Stomach (tissue), 4 donors: ENCODE results near the gene AQP12B.
"Not testable (repeated sequence)": the region's sequence is repeated elsewhere in the genome, so short reads cannot be mapped to it uniquely, and the experiment has no call there.

Experiments
- EP300 ChIP-seq: sonication (generic); formaldehyde crosslinking; IDR thresholded peaks from one replicate; pipeline ENCODE4 v1.6.1; 2017; ENCODE audit warnings: antibody characterized with exemption
- POLR2A ChIP-seq, 4 donors: fragments of 450-650 bp; IDR thresholded peaks; one replicate each; pipeline ENCODE4 v1.6.1; 2016; ENCODE audit warnings: antibody characterized with exemption in 4 of 4, control low read depth in 2 of 4, mild to moderate bottlenecking in 1 of 4, moderate library complexity in 1 of 4
- POLR2AphosphoS5 ChIP-seq, 3 donors: sonication (generic); formaldehyde crosslinking; IDR thresholded peaks; one replicate each; pipeline ENCODE4 v1.6.1; 2016; ENCODE audit warnings: antibody characterized with exemption in 3 of 3
- TF ChIP-seq, protein P1 (sequence below), 7 experiments: fragments of 450-650 bp in 4 of 7; fragments of 200-600 bp in 3 of 7; sonication (generic) in 3 of 7; IDR thresholded peaks; one replicate each; pipeline ENCODE4 v1.5.1; 2016 to 2019; ENCODE audit warnings: antibody characterized with exemption in 7 of 7, control low read depth in 2 of 7, mild to moderate bottlenecking in 1 of 7

DNA sequence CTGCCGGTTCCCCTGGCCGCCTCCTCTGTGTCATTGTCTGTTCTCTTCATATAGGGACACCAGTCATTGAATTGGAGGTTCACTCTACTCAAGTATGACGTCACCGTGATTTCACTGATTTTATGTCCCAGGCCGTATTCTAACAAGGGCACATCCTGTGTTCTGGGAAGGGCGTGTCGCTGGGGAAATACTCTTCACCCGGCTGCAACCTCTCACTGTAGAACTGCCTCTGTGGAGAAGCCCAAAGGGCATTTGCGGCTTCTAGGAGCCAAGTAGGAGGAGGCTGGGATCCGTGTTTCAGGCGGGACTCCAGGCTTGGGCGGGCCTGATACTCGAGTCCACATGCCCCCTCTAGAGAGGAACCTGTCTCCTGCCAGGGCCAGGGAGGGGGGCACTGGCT, 13.8 kb upstream of the AQP12B start:
- not testable (repeated sequence) for TF ChIP-seq POLR2A (IDR thresholded peaks at IDR 0.05); POLR2AphosphoS5 (IDR thresholded peaks at IDR 0.05); EP300
- TF ChIP-seq, protein P1, sequence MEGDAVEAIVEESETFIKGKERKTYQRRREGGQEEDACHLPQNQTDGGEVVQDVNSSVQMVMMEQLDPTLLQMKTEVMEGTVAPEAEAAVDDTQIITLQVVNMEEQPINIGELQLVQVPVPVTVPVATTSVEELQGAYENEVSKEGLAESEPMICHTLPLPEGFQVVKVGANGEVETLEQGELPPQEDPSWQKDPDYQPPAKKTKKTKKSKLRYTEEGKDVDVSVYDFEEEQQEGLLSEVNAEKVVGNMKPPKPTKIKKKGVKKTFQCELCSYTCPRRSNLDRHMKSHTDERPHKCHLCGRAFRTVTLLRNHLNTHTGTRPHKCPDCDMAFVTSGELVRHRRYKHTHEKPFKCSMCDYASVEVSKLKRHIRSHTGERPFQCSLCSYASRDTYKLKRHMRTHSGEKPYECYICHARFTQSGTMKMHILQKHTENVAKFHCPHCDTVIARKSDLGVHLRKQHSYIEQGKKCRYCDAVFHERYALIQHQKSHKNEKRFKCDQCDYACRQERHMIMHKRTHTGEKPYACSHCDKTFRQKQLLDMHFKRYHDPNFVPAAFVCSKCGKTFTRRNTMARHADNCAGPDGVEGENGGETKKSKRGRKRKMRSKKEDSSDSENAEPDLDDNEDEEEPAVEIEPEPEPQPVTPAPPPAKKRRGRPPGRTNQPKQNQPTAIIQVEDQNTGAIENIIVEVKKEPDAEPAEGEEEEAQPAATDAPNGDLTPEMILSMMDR (IDR thresholded peaks at IDR 0.05): not testable (repeated sequence)
